GM23338 (cell line): ENCODE results near the gene AXIN2.

Source experiments
- CREB1 ChIP-seq: fragments of 250-450 bp; sonication (Bioruptor Pico); IDR thresholded peaks from 2 replicates; pipeline ENCODE4 v1.5.0; 2020; ENCODE audit warnings: low read depth, mild to moderate bottlenecking, moderate library complexity
- EZH2 ChIP-seq: fragments of 200-600 bp; sonication (generic); IDR thresholded peaks from one replicate; pipeline ENCODE4 v1.8.0; 2017; ENCODE audit warnings: antibody characterized with exemption, mild to moderate bottlenecking, low read depth; ENCODE audit not compliant: unreplicated experiment
- EZH2phosphoT487 ChIP-seq: fragments of 200-600 bp; sonication (generic); IDR thresholded peaks from one replicate; pipeline ENCODE4 v1.8.1; 2018; ENCODE audit warnings: antibody characterized with exemption; ENCODE audit not compliant: unreplicated experiment
- JUNB ChIP-seq: IDR thresholded peaks from one replicate; pipeline ENCODE4 v1.6.1; 2016; ENCODE audit warnings: antibody characterized with exemption; ENCODE audit not compliant: unreplicated experiment
- NANOG ChIP-seq: IDR thresholded peaks from 2 replicates; pipeline ENCODE4 v1.6.1; 2016; ENCODE audit warnings: antibody characterized with exemption, borderline replicate concordance
- POLR2AphosphoS5 ChIP-seq: IDR thresholded peaks from 2 replicates; pipeline ENCODE4 v1.6.1; 2016; ENCODE audit warnings: antibody characterized with exemption, low read depth
- ZNF331 ChIP-seq: fragments of 250-450 bp; sonication (Bioruptor Pico); IDR thresholded peaks from 2 replicates; pipeline ENCODE4 v1.5.0; 2020; ENCODE audit warnings: low read depth, mild to moderate bottlenecking, moderate library complexity
- TF ChIP-seq, protein P1 (sequence below), 2 experiments: fragments of 200-600 bp in 1 of 2; sonication (generic) in 1 of 2; conservative IDR thresholded peaks; 2 replicates each; pipeline versions ENCODE4 v1.5.1 to v1.6.1; 2016 to 2017; ENCODE audit warnings: antibody characterized with exemption in 2 of 2, low read depth in 2 of 2, mild to moderate bottlenecking in 2 of 2, moderate library complexity in 1 of 2
- TF ChIP-seq, protein P2 (sequence below): IDR thresholded peaks from one replicate; pipeline ENCODE4 v1.6.1; 2018; ENCODE audit warnings: antibody characterized with exemption; ENCODE audit not compliant: unreplicated experiment
- TF ChIP-seq, protein P3 (sequence below): IDR thresholded peaks from 2 replicates; pipeline ENCODE4 v1.6.1; 2016; ENCODE audit warnings: antibody characterized with exemption

DNA sequence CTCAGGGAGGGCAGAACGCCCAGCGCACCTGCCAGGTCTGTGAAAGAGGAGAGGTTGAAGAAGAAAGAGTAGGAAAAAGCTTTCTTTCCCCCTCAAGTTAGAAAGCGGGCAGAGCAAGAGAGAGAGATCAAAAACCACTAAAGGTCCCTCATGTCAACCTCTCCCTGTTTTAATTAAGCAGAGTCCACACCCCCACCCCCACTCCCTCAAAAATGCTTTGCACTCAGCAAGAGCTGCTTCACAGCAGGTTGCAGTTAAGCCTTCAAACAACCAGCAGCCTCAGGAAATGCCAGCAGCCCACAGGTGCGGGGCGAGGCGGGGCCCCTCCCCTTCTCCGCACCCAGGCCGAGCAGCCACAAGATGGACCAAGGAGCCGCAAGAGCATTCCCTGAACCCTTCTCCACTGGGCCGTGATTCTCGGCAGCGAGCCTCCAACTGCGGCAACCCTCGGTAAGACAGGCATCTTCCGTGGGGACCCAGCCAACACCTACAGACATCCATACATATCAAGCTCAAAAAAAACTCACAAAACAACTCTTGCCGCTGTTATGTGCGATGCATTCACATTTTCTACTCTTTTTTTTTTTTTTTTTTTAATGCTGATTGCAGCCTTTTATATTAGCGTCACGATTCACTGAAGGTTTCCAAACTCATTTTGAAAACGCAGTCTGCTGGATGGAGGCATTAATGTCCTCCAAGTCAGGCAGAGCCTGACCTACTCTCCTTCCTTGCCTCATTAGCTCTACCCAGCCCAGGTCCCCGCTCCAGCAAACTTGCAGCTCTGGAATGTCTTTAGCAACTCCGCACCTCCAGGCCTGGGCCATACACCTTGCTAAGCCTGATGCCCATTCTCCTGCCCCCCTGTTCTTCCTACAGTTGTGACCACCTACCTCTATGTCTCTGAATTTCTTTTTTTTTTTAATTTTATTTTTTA is 66.1 kb downstream of the AXIN2 start:
- TF ChIP-seq, protein P1, sequence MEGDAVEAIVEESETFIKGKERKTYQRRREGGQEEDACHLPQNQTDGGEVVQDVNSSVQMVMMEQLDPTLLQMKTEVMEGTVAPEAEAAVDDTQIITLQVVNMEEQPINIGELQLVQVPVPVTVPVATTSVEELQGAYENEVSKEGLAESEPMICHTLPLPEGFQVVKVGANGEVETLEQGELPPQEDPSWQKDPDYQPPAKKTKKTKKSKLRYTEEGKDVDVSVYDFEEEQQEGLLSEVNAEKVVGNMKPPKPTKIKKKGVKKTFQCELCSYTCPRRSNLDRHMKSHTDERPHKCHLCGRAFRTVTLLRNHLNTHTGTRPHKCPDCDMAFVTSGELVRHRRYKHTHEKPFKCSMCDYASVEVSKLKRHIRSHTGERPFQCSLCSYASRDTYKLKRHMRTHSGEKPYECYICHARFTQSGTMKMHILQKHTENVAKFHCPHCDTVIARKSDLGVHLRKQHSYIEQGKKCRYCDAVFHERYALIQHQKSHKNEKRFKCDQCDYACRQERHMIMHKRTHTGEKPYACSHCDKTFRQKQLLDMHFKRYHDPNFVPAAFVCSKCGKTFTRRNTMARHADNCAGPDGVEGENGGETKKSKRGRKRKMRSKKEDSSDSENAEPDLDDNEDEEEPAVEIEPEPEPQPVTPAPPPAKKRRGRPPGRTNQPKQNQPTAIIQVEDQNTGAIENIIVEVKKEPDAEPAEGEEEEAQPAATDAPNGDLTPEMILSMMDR (conservative IDR thresholded peaks at IDR 0.05; ENCODE audit: low read depth in 2 of 2) = peak in 1 of 2 experiments; percentile 40; a peak in 2 of 4 replicates
- TF ChIP-seq EZH2phosphoT487 (no peak), CREB1 (CRISPR knock-in tag) (peak; percentile 25; the same call in 1 of the 2 replicates), NANOG (peak; percentile 66), POLR2AphosphoS5 (0 out of 2 replicates have a peak, but pooled peaks have one; percentile 31), ZNF331 (no peak), EZH2 (no peak), JUNB (no peak)
- TF ChIP-seq, protein P2, sequence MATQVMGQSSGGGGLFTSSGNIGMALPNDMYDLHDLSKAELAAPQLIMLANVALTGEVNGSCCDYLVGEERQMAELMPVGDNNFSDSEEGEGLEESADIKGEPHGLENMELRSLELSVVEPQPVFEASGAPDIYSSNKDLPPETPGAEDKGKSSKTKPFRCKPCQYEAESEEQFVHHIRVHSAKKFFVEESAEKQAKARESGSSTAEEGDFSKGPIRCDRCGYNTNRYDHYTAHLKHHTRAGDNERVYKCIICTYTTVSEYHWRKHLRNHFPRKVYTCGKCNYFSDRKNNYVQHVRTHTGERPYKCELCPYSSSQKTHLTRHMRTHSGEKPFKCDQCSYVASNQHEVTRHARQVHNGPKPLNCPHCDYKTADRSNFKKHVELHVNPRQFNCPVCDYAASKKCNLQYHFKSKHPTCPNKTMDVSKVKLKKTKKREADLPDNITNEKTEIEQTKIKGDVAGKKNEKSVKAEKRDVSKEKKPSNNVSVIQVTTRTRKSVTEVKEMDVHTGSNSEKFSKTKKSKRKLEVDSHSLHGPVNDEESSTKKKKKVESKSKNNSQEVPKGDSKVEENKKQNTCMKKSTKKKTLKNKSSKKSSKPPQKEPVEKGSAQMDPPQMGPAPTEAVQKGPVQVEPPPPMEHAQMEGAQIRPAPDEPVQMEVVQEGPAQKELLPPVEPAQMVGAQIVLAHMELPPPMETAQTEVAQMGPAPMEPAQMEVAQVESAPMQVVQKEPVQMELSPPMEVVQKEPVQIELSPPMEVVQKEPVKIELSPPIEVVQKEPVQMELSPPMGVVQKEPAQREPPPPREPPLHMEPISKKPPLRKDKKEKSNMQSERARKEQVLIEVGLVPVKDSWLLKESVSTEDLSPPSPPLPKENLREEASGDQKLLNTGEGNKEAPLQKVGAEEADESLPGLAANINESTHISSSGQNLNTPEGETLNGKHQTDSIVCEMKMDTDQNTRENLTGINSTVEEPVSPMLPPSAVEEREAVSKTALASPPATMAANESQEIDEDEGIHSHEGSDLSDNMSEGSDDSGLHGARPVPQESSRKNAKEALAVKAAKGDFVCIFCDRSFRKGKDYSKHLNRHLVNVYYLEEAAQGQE = no peak
- TF ChIP-seq, protein P3, sequence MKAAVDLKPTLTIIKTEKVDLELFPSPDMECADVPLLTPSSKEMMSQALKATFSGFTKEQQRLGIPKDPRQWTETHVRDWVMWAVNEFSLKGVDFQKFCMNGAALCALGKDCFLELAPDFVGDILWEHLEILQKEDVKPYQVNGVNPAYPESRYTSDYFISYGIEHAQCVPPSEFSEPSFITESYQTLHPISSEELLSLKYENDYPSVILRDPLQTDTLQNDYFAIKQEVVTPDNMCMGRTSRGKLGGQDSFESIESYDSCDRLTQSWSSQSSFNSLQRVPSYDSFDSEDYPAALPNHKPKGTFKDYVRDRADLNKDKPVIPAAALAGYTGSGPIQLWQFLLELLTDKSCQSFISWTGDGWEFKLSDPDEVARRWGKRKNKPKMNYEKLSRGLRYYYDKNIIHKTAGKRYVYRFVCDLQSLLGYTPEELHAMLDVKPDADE = peak; percentile 62; the same call in 1 of the 2 replicates
